ENCODE data around the gene NHS. TPM values are rescaled to one million over a fixed set of nuclear protein-coding genes. Genes with fewer than 3 reads are reported as not detected.

NHS gene
- total RNA-seq, 4 donors from 2014 or later = 0.88 to 9.1 (median 2.5) TPM

- TF ChIP-seq CTCF (IDR thresholded peaks at IDR 0.05) (no peak), POLR2A (IDR thresholded peaks at IDR 0.05) (no peak)
- H3K27me3 ChIP-seq = no peaks in the 10 kb centered on the region
- no peak overlapping the region for H3K4me3 ChIP-seq
- no peak overlapping the region for H3K27ac ChIP-seq
- no peaks in the 10 kb centered on the region for H3K9me3 ChIP-seq
- no peaks in the 10 kb centered on the region for H3K36me3 ChIP-seq
- no peak for DNase-seq
- no peaks in the 10 kb centered on the region for H3K4me1 ChIP-seq
Measured at GRCh38 chrX:17495052-17495451, 120.1 kb downstream of the NHS start.

GRCh38 chrX:17496407-17496806, 121.4 kb downstream of the NHS start:
- TF ChIP-seq CTCF (IDR thresholded peaks at IDR 0.05) = no peak
- no peak overlapping the region for H3K27ac ChIP-seq
- no peak overlapping the region for H3K4me3 ChIP-seq
- H3K9me3 ChIP-seq = no peaks in the 10 kb centered on the region
- H3K4me1 ChIP-seq = no peaks in the 10 kb centered on the region
- no peaks in the 10 kb centered on the region for H3K36me3 ChIP-seq
- no peak for DNase-seq
- H3K27me3 ChIP-seq = no peaks in the 10 kb centered on the region

GRCh38 chrX:17497193-17497592, 122.2 kb downstream of the NHS start:
- Histone ChIP-seq H3K27ac (no peak overlapping the region), H3K27me3 (no peaks in the 10 kb centered on the region), H3K4me3 (no peak overlapping the region), H3K9me3 (no peaks in the 10 kb centered on the region), H3K36me3 (no peaks in the 10 kb centered on the region), H3K4me1 (no peaks in the 10 kb centered on the region)
- no peak for TF ChIP-seq CTCF (IDR thresholded peaks at IDR 0.05)
- TF ChIP-seq POLR2A (IDR thresholded peaks at IDR 0.05) = no peak
- DNase-seq = no peak

GRCh38 chrX:17499512-17499911, 124.5 kb downstream of the NHS start:
- Histone ChIP-seq H3K4me3 (no peak overlapping the region), H3K27me3 (no peaks in the 10 kb centered on the region), H3K4me1 (no peaks in the 10 kb centered on the region), H3K36me3 (no peaks in the 10 kb centered on the region), H3K27ac (no peak overlapping the region), H3K9me3 (no peaks in the 10 kb centered on the region)
- TF ChIP-seq POLR2A (IDR thresholded peaks at IDR 0.05) (no peak), CTCF (IDR thresholded peaks at IDR 0.05) (no peak)
- DNase-seq = no peak

DNA sequence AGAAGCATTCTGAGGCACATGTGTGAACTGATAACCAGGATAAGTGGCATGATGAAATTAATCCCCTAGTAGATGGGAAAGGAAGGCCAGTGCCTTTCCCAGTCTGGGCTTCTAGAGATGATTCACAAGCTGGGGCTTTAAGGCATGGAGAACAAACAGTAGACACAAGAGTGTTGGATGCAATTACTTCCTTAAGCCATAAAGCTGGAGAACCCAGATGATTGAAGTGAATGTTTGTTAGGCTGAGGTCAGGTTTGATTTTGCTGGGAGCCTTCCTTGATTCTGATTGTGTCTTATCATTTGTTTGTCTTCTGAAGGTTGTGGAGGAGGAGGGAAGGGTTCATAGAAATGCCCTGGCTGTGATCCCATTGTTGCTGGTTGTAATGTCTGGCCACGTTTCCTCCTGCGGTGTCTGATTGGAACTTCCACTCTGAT, 125.2 kb downstream of the NHS start:
- no peaks in the 10 kb centered on the region for H3K36me3 ChIP-seq
- DNase-seq = peak in 1 of 3 donors; percentile 46

More for the DNA sequence above, 125.2 kb downstream of the NHS start:
- no peaks in the 10 kb centered on the region for H3K9me3 ChIP-seq
- no peak overlapping the region for H3K4me3 ChIP-seq
- H3K27ac ChIP-seq = no peak overlapping the region
- H3K4me1 ChIP-seq = no peaks in the 10 kb centered on the region
- no peaks in the 10 kb centered on the region for H3K27me3 ChIP-seq
- TF ChIP-seq POLR2A (IDR thresholded peaks at IDR 0.05) (no peak), CTCF (IDR thresholded peaks at IDR 0.05) (no peak)
